GM18499 (cell line): ENCODE data around the gene ZBTB38.
A peak's percentile ranks its signal among the peaks of the same experiment; 100 is the strongest.

ENCODE experiments used
- ATAC-seq: cut with Tn5 transposase; IDR thresholded peaks from one replicate; pipeline ENCODE4 v1.9.1; 2021; ENCODE audit warnings: moderate number of reproducible peaks; ENCODE audit not compliant: insufficient read depth, unreplicated experiment

ZBTB38 gene

GRCh38 chr3:141368062-141368924 is at the start of gene ZBTB38:
Gene ZBTB38 (plus strand): TSS chr3:141368504. CDS start chr3:141442389, 73,885 bp downstream.
- ATAC-seq: no peak

- no peak for ATAC-seq
Observed at GRCh38 chr3:141320399-141321108, 47.8 kb upstream of the ZBTB38 start.

- ATAC-seq: no peak
Observed at GRCh38 chr3:141321109-141321497, 47.2 kb upstream of the ZBTB38 start.

GRCh38 chr3:141323936-141324704 is 44.2 kb upstream of the ZBTB38 start:
- no peak for ATAC-seq

GRCh38 chr3:141326123-141326522 is 42.2 kb upstream of the ZBTB38 start:
- no peak for ATAC-seq

GRCh38 chr3:141326626-141327025 is 41.7 kb upstream of the ZBTB38 start:
- ATAC-seq: no peak

GRCh38 chr3:141328286-141329166 is 39.8 kb upstream of the ZBTB38 start:
- peak; percentile 45 for ATAC-seq

- ATAC-seq: no peak
Observed at GRCh38 chr3:141330235-141330634, 38.1 kb upstream of the ZBTB38 start.

GRCh38 chr3:141330718-141331376 is 37.5 kb upstream of the ZBTB38 start:
- no peak for ATAC-seq

GRCh38 chr3:141331377-141332318 is 36.7 kb upstream of the ZBTB38 start:
- no peak for ATAC-seq

- no peak for ATAC-seq
Observed at GRCh38 chr3:141332416-141332815, 35.9 kb upstream of the ZBTB38 start.

GRCh38 chr3:141333836-141334626 is 34.3 kb upstream of the ZBTB38 start:
- ATAC-seq: no peak

- ATAC-seq: no peak
Observed at GRCh38 chr3:141334627-141335250, 33.6 kb upstream of the ZBTB38 start.

GRCh38 chr3:141335531-141336061 is 32.7 kb upstream of the ZBTB38 start:
- ATAC-seq: no peak

- ATAC-seq: peak; percentile 68
Observed at GRCh38 chr3:141336672-141337522, 31.4 kb upstream of the ZBTB38 start.

GRCh38 chr3:141337523-141337854 is 30.8 kb upstream of the ZBTB38 start:
- ATAC-seq: no peak
